Heart right ventricle (tissue), 16 donors: ENCODE measurements around the gene TMEM72. TPM values are rescaled to one million over a fixed set of nuclear protein-coding genes. Genes with fewer than 3 reads are reported as not detected.
A peak's percentile ranks its signal among the peaks of the same experiment; 100 is the strongest.

Experiments
- ATAC-seq, 8 donors: fragments of 200-7000 bp; cut with Tn5 transposase; one replicate each; pipeline ENCODE4 v1.9.1; 2020; ENCODE audit warnings: mild to moderate bottlenecking in 8 of 8, moderate library complexity in 8 of 8, moderate number of reproducible peaks in 1 of 8
- DNase-seq, 2 donors: peaks; one replicate each; pipeline ENCODE4 v3.0.0-alpha.2; 2020
- H3K27ac ChIP-seq, 10 donors: fragments of 200-600 bp; sonication (generic) in 2 of 10; one replicate each; pipeline versions ENCODE4 v1.5.0 to v1.8.0; 2020 to 2022; ENCODE audit warnings: mild to moderate bottlenecking in 3 of 10
- H3K27me3 ChIP-seq, 7 donors: fragments of 200-600 bp; one replicate each; pipeline ENCODE4 v1.8.0; 2021 to 2022; ENCODE audit warnings: mild to moderate bottlenecking in 2 of 7
- H3K36me3 ChIP-seq, 9 donors: fragments of 200-600 bp; sonication (generic) in 1 of 9; one replicate each; pipeline versions ENCODE4 v1.5.0 to v1.8.0; 2020 to 2022; ENCODE audit warnings: mild to moderate bottlenecking in 2 of 9
- H3K4me1 ChIP-seq, 9 donors: fragments of 200-600 bp; sonication (generic) in 1 of 9; one replicate each; pipeline versions ENCODE4 v1.5.0 to v1.8.0; 2020 to 2022; ENCODE audit warnings: mild to moderate bottlenecking in 4 of 9
- H3K4me3 ChIP-seq, 10 donors: fragments of 200-600 bp; sonication (generic) in 2 of 10; one replicate each; pipeline versions ENCODE4 v1.5.0 to v1.8.0; 2020 to 2022; ENCODE audit warnings: mild to moderate bottlenecking in 7 of 10, moderate library complexity in 2 of 10
- H3K9me3 ChIP-seq, 11 donors: fragments of 200-600 bp in 10 of 11; sonication (generic) in 2 of 11; one replicate each; pipeline versions ENCODE4 v1.5.0 to v1.8.0; 2013 to 2022; ENCODE audit warnings: mild to moderate bottlenecking in 2 of 11, control low read depth in 1 of 11, moderate library complexity in 1 of 11
- WGBS, 2 donors: extraction: QIAGEN DNeasy Blood & Tissue Kit; methylation state at CpG; one replicate each; pipeline ENCODE4 v1.1.7; 2013; ENCODE audit warnings: inconsistent platforms in 1 of 2; 5-methylcytosine and 5-hydroxymethylcytosine counted together
- intact Hi-C, 10 donors: fragments of 100-400 bp; cut with DNase I; formaldehyde crosslinking; loops; one replicate each; pipeline versions ENCODE4 v1.11.1 to v1.14.2; 2022
- polyA plus RNA-seq, 2 donors: library from polyadenylated mRNA; stranded (reverse); fragments of 200-250 nt; gene quantifications; one replicate each; pipeline ENCODE4 v1.2.3, GENCODE V29; 2013
- total RNA-seq, 10 donors: library from RNA; stranded (reverse); fragmentation: NEBNext Ultra II Directional in 3 of 10; extraction: Animal tissue kit (Norgen Biotek cat#: 25700) in 3 of 10; gene quantifications; one replicate each; pipeline versions ENCODE4 v1.2.1 to v1.2.4, GENCODE V29; 2021 to 2023
- TF ChIP-seq, protein P1 (sequence below), 9 donors: fragments of 200-600 bp; sonication (generic) in 2 of 9; IDR thresholded peaks; one replicate each; pipeline versions ENCODE4 v1.5.0 to v1.8.0; 2021 to 2022; ENCODE audit warnings: antibody characterized with exemption in 9 of 9, mild to moderate bottlenecking in 5 of 9, moderate library complexity in 1 of 9
- donor health status: Arrhythmogenic right ventricular cardiomyopathy.
- donor health status: ischemic (EF 13 %, LVEDD 7.1; RV severe dilation, severe dysfunction).
- donor health status: healthy with polysubstance abuse.
- donor health status: DM: no; HTN: yes; CAD: no.
- donor health status: DM: no; HTN: no; CAD: no.
- donor health status: ischemic (EF 25% LVEDD 6.9; RV normal size, moderate dysfunction).
- donor health status: ischemic (EF 25% LVEDD 5.7; RV mildly dilated, moderate dysfunction).
- donor health status: healthy.
- donor health status: DM: yes; HTN: yes; CAD: no.
- donor health status: Ischemic cardiomyopathy.
- donor health status: ischemic (EF 35%, LVEDD 5.7; RV mildly dilated, moderate dysfunction).
- donor health status: nonischemic (EF 11% LVEDD 7.7; RV severe dilation, severe dysfunction).
- donor health status: DM: yes; HTN: yes; CAD: no.
- donor health status: PGD.
- donor health status: ischemic (EF 29% LVEDD 5.4; RV normal size, mild dysfunction).
- donor health status: nonischemic (EF 23%, LVEDD 6.1; RV moderate dilation, normal function).

TMEM72 gene
- total and polyA plus RNA-seq, 12 donors: 0.17 to 0.22 TPM; not detected in 10

DNA sequence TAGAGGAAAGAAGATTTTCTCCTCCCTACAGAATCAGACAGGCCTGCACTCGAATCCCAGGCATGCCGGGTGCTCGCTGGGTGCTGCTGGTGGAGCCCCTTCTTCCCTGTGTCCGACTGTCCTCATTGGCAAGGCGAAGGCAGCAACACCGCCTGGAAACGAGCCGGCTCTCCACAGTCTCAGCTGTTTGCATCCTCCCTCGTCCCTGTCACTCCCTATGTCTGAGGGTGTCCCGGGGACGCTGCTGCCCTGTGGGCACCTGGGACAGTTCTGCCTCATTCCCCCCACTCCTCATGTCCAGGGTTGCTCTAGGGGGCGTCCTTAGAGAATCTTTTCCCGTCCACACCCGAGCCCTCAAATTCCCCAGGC is 31.6 kb upstream of the TMEM72 start:
- TF ChIP-seq, protein P1, sequence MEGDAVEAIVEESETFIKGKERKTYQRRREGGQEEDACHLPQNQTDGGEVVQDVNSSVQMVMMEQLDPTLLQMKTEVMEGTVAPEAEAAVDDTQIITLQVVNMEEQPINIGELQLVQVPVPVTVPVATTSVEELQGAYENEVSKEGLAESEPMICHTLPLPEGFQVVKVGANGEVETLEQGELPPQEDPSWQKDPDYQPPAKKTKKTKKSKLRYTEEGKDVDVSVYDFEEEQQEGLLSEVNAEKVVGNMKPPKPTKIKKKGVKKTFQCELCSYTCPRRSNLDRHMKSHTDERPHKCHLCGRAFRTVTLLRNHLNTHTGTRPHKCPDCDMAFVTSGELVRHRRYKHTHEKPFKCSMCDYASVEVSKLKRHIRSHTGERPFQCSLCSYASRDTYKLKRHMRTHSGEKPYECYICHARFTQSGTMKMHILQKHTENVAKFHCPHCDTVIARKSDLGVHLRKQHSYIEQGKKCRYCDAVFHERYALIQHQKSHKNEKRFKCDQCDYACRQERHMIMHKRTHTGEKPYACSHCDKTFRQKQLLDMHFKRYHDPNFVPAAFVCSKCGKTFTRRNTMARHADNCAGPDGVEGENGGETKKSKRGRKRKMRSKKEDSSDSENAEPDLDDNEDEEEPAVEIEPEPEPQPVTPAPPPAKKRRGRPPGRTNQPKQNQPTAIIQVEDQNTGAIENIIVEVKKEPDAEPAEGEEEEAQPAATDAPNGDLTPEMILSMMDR (IDR thresholded peaks at IDR 0.05): no peak
- intact Hi-C loops: loop anchor here in 2 of 10 donors (2.0 to 10.0 kb wide), 3 partner anchors 77 to 115 kb away; partner anchors contain the start of gene DEPP1 (in 1 of the 2)

GRCh38 chr10:44880090-44880715 is 30.9 kb upstream of the TMEM72 start:
- Histone ChIP-seq H3K4me1 (peaks cover 0 to 26% (median 9%) of the 10 kb centered on the region in 9 donors), H3K27ac (no peak overlapping the region), H3K9me3 (no peaks in the 10 kb centered on the region), H3K36me3 (no peaks in the 10 kb centered on the region), H3K4me3 (no peak overlapping the region), H3K27me3 (peaks cover 0 to 6% (median 0%) of the 10 kb centered on the region in 7 donors)
- intact Hi-C loops: no loop called here
- WGBS, 2 donors: 94% methylated on average over 17 of the region's 17 CpGs
- no peak for DNase-seq
- TF ChIP-seq, protein P1 (IDR thresholded peaks at IDR 0.05): no peak
- ATAC-seq: no peak

More for the DNA sequence above, 31.6 kb upstream of the TMEM72 start:
- no peaks in the 10 kb centered on the region for H3K36me3 ChIP-seq
- ATAC-seq: peak; percentile 7 to 22 (median 16)
- no peak for DNase-seq
- H3K27ac ChIP-seq: peak overlapping the region in 6 of 10 donors; percentile 47 to 72 (median 63)
- no peaks in the 10 kb centered on the region for H3K9me3 ChIP-seq
- 31 to 45% methylated on average over 14 of the region's 14 CpGs for WGBS, 2 donors
- peaks cover 0 to 6% (median 0%) of the 10 kb centered on the region in 7 donors for H3K27me3 ChIP-seq
- peaks cover 0 to 28% (median 10%) of the 10 kb centered on the region in 9 donors for H3K4me1 ChIP-seq
- peak overlapping the region in 9 of 10 donors; percentile 35 to 61 (median 52) for H3K4me3 ChIP-seq

GRCh38 chr10:44881649-44882048 is 29.5 kb upstream of the TMEM72 start:
- WGBS, 2 donors: 77 to 79% methylated on average over 7 of the region's 7 CpGs

DNA sequence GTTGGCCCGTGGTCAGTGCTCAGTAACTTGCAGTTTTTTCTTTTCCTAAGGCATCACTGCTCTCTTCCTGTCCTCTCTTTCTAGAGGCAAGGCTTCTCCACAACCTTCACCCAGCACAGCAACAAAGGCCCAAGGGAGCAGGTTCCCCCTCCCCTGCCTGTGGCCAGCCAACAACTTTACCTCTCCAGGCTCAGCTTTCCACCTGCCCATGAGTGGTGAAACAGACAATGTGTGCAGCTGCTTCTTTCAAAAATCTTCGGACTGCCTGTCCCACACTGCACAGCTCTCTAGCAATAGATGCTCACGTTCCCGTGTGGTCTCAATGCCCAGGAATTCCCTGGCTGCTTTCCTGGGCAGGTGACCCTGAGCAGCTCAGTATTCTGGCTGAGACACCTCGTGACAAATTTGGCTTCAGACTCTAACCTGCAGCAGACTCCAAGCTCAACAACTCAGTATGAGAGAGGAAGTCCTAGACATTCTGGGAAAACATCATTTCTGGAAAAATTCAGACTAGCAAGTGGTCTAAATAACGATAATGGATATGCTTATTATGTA is 28.9 kb upstream of the TMEM72 start:
- WGBS, 2 donors: 43 to 48% methylated on average over 6 of the region's 6 CpGs
- Histone ChIP-seq H3K36me3 (no peaks in the 10 kb centered on the region), H3K4me3 (no peak overlapping the region), H3K4me1 (peaks cover 0 to 26% (median 9%) of the 10 kb centered on the region in 9 donors), H3K9me3 (no peaks in the 10 kb centered on the region), H3K27me3 (peaks cover 0 to 6% (median 0%) of the 10 kb centered on the region in 7 donors), H3K27ac (no peak overlapping the region)
- intact Hi-C loops: no loop called here
- ATAC-seq: no peak
- TF ChIP-seq, protein P1 (IDR thresholded peaks at IDR 0.05): no peak
- no peak for DNase-seq

More at GRCh38 chr10:44881649-44882048, 29.5 kb upstream of the TMEM72 start:
- intact Hi-C loops: no loop called here
- Histone ChIP-seq H3K36me3 (no peaks in the 10 kb centered on the region), H3K27ac (no peak overlapping the region), H3K27me3 (peaks cover 0 to 6% (median 0%) of the 10 kb centered on the region in 7 donors), H3K4me1 (peaks cover 0 to 26% (median 9%) of the 10 kb centered on the region in 9 donors), H3K4me3 (no peak overlapping the region), H3K9me3 (no peaks in the 10 kb centered on the region)
- ATAC-seq (no peak), DNase-seq (no peak)
- TF ChIP-seq, protein P1 (IDR thresholded peaks at IDR 0.05): no peak
